ENCODE data around the gene PXK. TPM values are rescaled to one million over a fixed set of nuclear protein-coding genes. Genes with fewer than 3 reads are reported as not detected.

PXK gene
- total RNA-seq, 2 experiments from 2014 or later = 40.9 to 45.4 TPM

DNA sequence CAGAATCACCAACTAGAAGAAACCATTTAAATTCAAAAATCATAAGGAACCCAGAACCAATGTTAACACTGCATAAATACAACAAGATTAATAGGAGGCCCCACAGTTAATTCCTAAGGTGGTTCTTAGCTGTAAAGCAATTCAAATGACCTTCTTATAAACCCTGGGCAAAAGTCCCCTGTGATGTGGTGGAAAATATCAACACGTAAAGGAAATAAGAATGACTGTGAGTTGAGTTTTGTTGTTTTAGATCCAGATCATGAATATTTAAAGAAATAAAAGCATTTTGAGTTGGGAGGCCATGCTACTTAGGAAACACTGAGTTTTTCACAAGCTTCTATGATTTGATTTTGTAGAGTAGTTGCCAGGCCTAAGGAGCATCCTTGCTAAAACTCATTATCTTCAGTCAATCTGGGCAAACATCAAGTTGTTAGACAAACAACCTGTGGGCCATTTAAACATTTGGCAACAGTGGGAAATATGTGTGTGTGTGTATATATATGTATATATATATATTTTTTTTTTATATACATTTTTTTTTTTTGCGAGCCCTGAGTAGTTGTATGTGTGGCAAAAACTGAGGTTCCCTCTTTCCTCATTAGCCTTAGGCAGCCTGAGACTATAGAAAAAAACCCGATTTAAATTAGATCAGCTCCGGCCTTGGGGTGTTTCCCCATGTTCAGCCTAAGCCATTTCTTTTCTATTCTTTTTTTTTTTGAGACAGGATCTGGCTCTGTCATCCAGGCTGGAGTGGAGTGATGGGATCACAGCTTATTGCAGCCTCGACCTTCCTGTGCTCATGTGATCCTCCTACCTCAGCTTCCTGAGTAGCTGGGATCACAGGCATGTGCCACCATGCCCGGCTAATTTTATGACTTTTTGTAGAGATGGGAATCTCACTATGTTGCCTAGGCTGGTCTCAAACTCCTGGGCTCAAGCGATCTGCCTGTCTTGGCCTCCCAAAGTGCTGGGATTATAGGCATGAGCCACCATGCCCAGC lies 8.0 kb upstream of the PXK start:
- peak overlapping the region; percentile 93 for H3K27ac Mint-ChIP-seq
- no peaks in the 10 kb centered on the region for H3K27me3 Mint-ChIP-seq
- intact Hi-C loops (cut with micrococcal nuclease) = loop anchor here (1.0 to 5.0 kb wide), 5 partner anchors 11 to 308 kb away; partner anchors contain the start of genes HTD2, PDHB and RPP14
- H3K4me3 Mint-ChIP-seq = peak overlapping the region; percentile 34
- no peaks in the 10 kb centered on the region for H3K9me3 Mint-ChIP-seq
- peaks cover 37% of the 10 kb centered on the region for H3K4me1 Mint-ChIP-seq (ENCODE audit: low read depth)
- no peaks in the 10 kb centered on the region for H3K36me3 Mint-ChIP-seq
- ChIA-PET POLR2A (interaction anchor here (0.6 to 2.6 kb wide), 5 partner anchors 10 to 139 kb away, joined by 3 to 20 read pairs (median 3); partner anchors contain the start of genes HTD2, PDHB and RPP14), CTCF (interaction anchor here (1.0 to 5.9 kb wide), 6 partner anchors 9 to 209 kb away, joined by 3 to 48 read pairs (median 4); partner anchors contain the start of genes HTD2, KCTD6 and RPP14)
- DNase-seq = no peak

DNA sequence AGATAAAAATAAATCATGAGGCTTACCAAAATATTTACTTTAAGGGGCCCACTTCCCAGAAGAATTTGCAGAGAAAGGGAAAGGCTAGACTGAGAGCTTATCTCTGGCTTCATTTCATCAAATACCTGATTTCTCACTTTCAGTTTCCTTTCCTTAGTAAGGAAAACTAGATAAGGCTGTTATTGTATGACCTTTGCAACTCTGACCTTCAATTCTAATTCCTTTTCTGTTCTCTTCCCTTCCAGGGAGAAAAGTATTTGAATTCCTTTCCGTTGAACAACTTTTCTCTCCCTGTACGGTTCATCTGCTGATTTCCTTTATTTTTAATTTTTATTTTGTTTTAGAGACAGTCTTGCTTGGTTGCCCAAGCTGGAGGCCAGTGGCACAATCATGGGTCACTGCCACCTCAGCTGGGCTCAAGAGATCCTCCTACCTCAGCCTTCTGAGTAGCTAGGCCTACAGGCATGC lies 7.1 kb upstream of the PXK start:
- peak overlapping the region; percentile 93 for H3K27ac Mint-ChIP-seq
- intact Hi-C loops (cut with micrococcal nuclease) = no loop called here
- POLR2A ChIA-PET = interaction anchor here (1.1 to 2.6 kb wide), 2 partner anchors 10 to 108 kb away, joined by 3 to 20 read pairs; partner anchors contain the start of gene PDHB
- H3K9me3 Mint-ChIP-seq = no peaks in the 10 kb centered on the region
- H3K27me3 Mint-ChIP-seq = no peaks in the 10 kb centered on the region
- no peak overlapping the region for H3K4me3 Mint-ChIP-seq
- H3K4me1 Mint-ChIP-seq (ENCODE audit: low read depth) = peaks cover 37% of the 10 kb centered on the region
- H3K36me3 Mint-ChIP-seq = no peaks in the 10 kb centered on the region
- DNase-seq = no peak
- CTCF ChIA-PET = interaction anchor here (1.1 to 5.9 kb wide), 2 partner anchors 18 to 87 kb away, joined by 3 to 48 read pairs; partner anchors contain the start of genes HTD2 and RPP14

DNA sequence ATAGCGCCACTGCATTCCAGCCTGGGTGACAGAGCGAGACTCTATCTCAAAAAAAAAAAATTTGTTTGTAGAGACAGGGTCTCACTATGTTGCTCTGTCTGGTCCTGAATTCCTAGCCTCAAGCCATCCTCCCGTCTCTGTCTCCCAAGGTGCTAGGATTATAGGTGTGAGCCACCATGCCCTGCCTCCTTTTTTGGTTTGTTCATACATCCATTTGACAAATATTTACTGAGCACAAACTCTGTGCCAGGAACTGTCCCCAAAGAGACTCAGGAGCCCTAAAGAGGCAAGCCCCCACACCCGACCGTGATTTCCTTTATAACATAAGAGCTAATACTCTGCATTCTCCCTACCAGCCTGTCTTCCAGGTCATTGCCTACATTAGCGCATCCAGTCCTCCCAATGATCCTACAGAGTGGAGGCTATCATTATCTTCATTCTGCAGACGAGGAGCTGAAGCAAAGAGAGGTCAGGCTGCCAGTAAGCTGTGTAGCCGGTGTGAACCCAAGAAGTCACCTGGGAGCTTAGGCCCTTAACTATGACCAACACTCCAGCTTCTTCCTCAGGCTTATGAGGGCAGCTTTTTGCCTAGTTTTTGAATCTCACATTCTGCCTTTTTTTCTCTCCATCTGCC lies 6.3 kb upstream of the PXK start:
- intact Hi-C loops (cut with micrococcal nuclease) = no loop called here
- Mint-ChIP-seq H3K27ac (no peak overlapping the region), H3K9me3 (no peaks in the 10 kb centered on the region), H3K4me1 (ENCODE audit: low read depth) (peaks cover 37% of the 10 kb centered on the region), H3K4me3 (no peak overlapping the region), H3K36me3 (no peaks in the 10 kb centered on the region), H3K27me3 (no peaks in the 10 kb centered on the region)
- ChIA-PET POLR2A (interaction anchor here (0.5 to 0.6 kb wide), 2 partner anchors 104 to 1708 kb away, joined by 3 to 4 read pairs; no protein-coding TSS in a partner anchor), CTCF (interaction anchor here (0.7 kb wide), 1 partner anchor 90 kb away, joined by 3 read pairs; no protein-coding TSS in a partner anchor)
- DNase-seq = no peak

DNA sequence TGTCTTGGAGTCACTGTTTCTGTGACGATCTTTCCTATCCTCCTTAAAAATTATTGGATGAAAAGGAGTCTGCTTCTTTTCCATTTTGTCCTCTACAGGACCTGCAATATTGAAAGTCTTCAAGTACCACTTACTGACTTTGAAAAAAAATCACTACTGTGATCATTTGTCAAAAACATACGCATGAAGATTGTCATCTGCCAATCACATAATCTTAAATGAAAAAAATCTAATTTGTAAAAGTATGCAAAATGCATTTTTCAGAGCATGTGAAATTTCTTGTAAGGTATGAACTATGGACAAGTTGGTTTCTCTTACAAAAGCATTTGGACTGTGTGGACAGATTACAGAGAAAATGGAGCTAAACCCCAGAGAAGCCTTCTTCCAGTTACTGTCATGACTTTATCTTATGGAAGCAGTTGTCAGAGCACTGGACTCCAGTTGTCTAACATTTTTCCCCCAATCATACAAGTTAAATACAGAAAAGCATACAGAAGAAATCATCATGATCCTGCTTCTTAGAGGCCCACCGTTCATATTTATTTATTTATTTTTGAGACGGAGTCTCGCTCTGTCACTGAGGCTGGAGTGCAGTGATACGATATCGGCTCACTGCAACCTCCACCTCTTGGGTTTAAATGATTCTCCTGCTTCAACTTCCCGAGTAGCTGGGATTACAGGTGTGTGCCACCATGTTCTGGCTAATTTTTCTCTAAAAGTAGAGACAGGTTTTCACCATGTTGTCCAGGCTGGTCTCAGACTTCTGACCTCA lies 3.4 kb upstream of the PXK start:
- ChIA-PET CTCF (interaction anchor here (0.6 to 1.5 kb wide), 3 partner anchors 23 to 1239 kb away, joined by 3 to 4 read pairs (median 4); partner anchors contain the start of genes HTD2, KCTD6 and RPP14), POLR2A (no interaction called here)
- Mint-ChIP-seq H3K9me3 (no peaks in the 10 kb centered on the region), H3K4me3 (no peak overlapping the region), H3K27ac (no peak overlapping the region), H3K4me1 (ENCODE audit: low read depth) (peaks cover 26% of the 10 kb centered on the region), H3K27me3 (no peaks in the 10 kb centered on the region), H3K36me3 (no peaks in the 10 kb centered on the region)
- intact Hi-C loops (cut with micrococcal nuclease) = no loop called here
- no peak for DNase-seq

DNA sequence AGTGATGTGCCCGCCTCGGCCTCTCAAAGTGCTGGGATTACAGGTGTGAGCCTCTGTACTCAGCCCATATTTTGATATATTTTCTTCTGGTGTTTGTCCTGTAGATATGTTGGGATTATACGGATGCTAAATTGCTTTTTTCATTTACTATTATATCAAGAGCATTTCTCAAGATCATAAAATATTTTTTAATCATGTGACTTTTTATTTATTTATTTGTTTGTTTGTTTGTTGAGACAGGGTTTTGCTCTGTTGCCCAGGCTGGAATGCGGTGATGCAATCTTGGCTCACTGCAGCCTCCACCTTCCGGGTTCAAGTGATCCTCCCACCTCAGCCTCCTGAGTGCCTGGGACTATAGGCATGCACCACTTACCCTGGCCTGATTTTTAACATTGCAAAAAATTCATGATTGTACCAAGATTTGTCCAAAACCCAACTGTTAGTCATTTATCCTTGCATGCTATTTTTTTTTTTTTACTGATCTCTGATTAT lies 2.7 kb upstream of the PXK start:
- no peaks in the 10 kb centered on the region for H3K36me3 Mint-ChIP-seq
- DNase-seq = no peak
- POLR2A ChIA-PET = no interaction called here
- H3K4me1 Mint-ChIP-seq (ENCODE audit: low read depth) = peaks cover 26% of the 10 kb centered on the region
- no peaks in the 10 kb centered on the region for H3K27me3 Mint-ChIP-seq
- no peaks in the 10 kb centered on the region for H3K9me3 Mint-ChIP-seq
- intact Hi-C loops (cut with micrococcal nuclease) = no loop called here
- H3K4me3 Mint-ChIP-seq = no peak overlapping the region
- CTCF ChIA-PET = interaction anchor here (0.6 to 1.5 kb wide), 3 partner anchors 24 to 1240 kb away, joined by 3 to 4 read pairs (median 4); partner anchors contain the start of genes HTD2, KCTD6 and RPP14
- H3K27ac Mint-ChIP-seq = no peak overlapping the region

DNA sequence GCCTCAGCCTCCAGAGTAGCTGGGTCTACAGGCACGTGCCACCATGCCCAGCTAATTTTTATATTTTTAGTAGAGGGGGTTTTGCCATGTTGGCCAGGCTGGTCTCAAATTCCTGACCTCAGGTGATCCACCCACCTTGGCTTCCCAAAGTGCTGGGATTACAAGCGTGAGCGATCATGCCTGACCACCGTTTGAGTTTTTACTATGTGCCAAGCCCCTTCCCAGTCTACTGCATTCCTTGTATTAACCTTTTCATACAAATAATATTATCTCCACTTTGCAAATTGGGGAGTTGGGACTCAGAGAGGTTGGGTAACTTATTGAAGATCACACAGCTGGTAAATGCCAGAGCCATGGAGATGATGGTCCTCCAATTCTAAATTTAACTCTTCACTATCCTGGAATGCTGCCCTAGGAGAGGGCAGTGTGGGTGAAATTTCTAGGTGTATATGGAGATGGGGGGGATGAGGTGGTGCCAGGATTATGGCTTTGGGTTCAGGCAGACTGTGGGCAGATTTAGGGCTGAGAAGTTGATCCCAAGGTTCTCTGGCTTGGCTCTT lies 1.0 kb upstream of the PXK start:
- H3K27ac Mint-ChIP-seq = no peak overlapping the region

DNA sequence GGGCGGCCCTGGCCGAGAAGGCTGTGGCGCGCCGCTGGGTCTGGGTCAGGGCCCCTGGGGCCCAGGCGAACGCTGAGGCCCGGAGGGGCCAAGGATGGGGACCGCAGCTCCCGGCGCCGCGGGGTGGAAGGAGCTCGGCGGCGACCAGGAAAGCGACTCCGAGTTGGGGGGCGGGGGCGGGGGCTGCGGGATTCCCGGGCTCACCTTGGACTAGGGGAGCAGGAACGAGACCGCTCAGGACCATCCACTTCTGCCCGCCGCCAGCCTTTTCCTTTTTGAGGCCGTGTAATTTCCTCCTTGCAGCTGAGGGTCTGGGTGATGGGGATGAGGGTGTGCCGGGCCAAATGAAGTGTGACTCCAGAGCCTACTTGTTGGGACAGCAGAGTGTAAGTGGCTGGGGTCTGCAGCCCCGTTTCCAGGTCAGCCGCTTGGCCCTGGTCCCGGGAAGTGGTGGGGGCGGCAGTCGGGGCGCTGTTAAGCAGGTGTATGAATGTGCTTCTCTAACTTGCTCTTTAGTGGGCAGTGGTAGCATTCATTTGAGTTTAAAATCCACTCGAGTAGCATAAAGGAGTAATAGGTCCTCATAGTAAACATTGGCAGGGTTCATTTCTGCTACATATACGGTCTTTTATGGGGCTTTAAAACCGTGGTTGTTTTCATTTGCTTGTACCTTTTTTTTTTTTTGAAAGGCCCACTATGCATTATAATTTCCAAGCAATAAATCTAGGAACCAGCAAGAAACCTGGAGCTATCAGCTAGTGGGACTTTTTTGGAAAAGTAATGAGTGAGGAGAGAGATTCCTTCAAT lies 717 bp downstream of the PXK start:
- Mint-ChIP-seq H3K4me3 (peak overlapping the region; percentile 99), H3K27me3 (no peaks in the 10 kb centered on the region), H3K4me1 (ENCODE audit: low read depth) (peaks cover 28% of the 10 kb centered on the region), H3K36me3 (peaks cover 9% of the 10 kb centered on the region), H3K9me3 (no peaks in the 10 kb centered on the region), H3K27ac (peak overlapping the region; percentile 82)
- intact Hi-C loops (cut with micrococcal nuclease) = loop anchor here (2.0 kb wide), 2 partner anchors 137 to 157 kb away; no protein-coding TSS in a partner anchor
- POLR2A ChIA-PET = interaction anchor here (0.6 to 4.5 kb wide), 5 partner anchors 9 to 81 kb away, joined by 3 to 20 read pairs (median 5); partner anchors contain the start of genes HTD2 and RPP14
- CTCF ChIA-PET = interaction anchor here (0.6 to 6.8 kb wide), 11 partner anchors 9 to 198 kb away, joined by 3 to 43 read pairs (median 4); partner anchors contain the start of genes HTD2, KCTD6 and RPP14
- peak; percentile 53 for DNase-seq

More for the DNA sequence above, 1.0 kb upstream of the PXK start:
- intact Hi-C loops (cut with micrococcal nuclease) = loop anchor here (1.0 to 2.0 kb wide), 3 partner anchors 83 to 159 kb away; partner anchors contain the start of gene PDHB
- Mint-ChIP-seq H3K9me3 (no peaks in the 10 kb centered on the region), H3K4me3 (peak overlapping the region; percentile 28), H3K4me1 (ENCODE audit: low read depth) (peaks cover 28% of the 10 kb centered on the region), H3K27me3 (no peaks in the 10 kb centered on the region), H3K36me3 (peaks cover 9% of the 10 kb centered on the region)
- CTCF ChIA-PET = interaction anchor here (0.7 to 6.8 kb wide), 3 partner anchors 20 to 160 kb away, joined by 3 to 43 read pairs (median 8); partner anchors contain the start of genes HTD2, KCTD6 and RPP14
- POLR2A ChIA-PET = no interaction called here
- no peak for DNase-seq

DNA sequence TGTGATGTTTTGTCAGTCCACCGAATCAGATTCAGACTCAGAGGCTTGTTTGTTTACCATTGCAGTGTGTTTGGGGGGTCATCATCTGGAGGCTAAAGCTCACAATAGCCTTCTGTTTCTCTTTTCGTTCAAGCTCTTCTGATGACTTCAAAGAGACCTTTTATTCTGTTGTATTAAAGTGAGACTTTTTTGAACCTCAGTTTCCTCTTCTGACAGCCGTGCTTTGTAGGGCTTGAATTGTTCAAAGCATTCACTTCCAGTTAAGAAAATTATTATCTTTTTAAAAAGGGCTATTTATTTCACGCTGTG lies 1.3 kb downstream of the PXK start:
- intact Hi-C loops (cut with micrococcal nuclease) = loop anchor here (2.0 kb wide), 1 partner anchor 137 kb away; no protein-coding TSS in a partner anchor
- H3K4me3 Mint-ChIP-seq = peak overlapping the region; percentile 99
- no peak for DNase-seq
- peak overlapping the region; percentile 82 for H3K27ac Mint-ChIP-seq
- no peaks in the 10 kb centered on the region for H3K27me3 Mint-ChIP-seq
- H3K9me3 Mint-ChIP-seq = no peaks in the 10 kb centered on the region
- H3K36me3 Mint-ChIP-seq = peaks cover 11% of the 10 kb centered on the region
- peaks cover 30% of the 10 kb centered on the region for H3K4me1 Mint-ChIP-seq (ENCODE audit: low read depth)
- ChIA-PET CTCF (interaction anchor here (0.7 to 6.8 kb wide), 6 partner anchors 9 to 81 kb away, joined by 3 to 43 read pairs (median 4); partner anchors contain the start of genes HTD2 and RPP14), POLR2A (interaction anchor here (1.4 to 4.5 kb wide), 2 partner anchors 10 to 12 kb away, joined by 4 to 20 read pairs; no protein-coding TSS in a partner anchor)

DNA sequence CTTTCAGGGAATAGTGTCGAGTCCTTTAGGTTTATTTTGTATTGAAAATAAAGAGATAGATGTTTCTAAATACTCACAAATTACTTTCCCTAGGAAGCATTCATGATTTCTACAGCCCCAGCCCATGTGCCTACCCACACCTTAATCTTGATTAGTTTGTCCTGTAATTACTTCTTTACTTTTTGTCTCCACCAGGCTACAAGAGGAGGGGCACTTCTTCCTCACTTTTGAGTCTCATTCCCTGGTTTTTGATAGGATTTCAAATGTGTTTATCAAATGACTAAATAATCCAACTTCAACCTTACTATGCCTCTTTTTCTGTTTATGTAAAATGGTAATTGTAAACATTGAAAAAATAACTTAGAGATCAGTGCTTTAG lies 1.8 kb downstream of the PXK start:
- peaks cover 16% of the 10 kb centered on the region for H3K36me3 Mint-ChIP-seq
- CTCF ChIA-PET = interaction anchor here (0.7 to 6.8 kb wide), 9 partner anchors 10 to 146 kb away, joined by 3 to 43 read pairs (median 5); partner anchors contain the start of genes HTD2 and RPP14
- intact Hi-C loops (cut with micrococcal nuclease) = loop anchor here (2.0 kb wide), 1 partner anchor 136 kb away; no protein-coding TSS in a partner anchor

More for the DNA sequence above, 1.8 kb downstream of the PXK start:
- Mint-ChIP-seq H3K27ac (peak overlapping the region; percentile 94), H3K4me1 (ENCODE audit: low read depth) (peaks cover 30% of the 10 kb centered on the region), H3K4me3 (peak overlapping the region; percentile 99), H3K9me3 (no peaks in the 10 kb centered on the region), H3K27me3 (no peaks in the 10 kb centered on the region)
- POLR2A ChIA-PET = interaction anchor here (0.9 to 4.5 kb wide), 2 partner anchors 10 to 29 kb away, joined by 3 to 20 read pairs; partner anchors contain the start of genes HTD2 and RPP14
- DNase-seq = no peak
